Trophoblast cell (in vitro differentiated cells and primary cell): ENCODE data around the gene GALNT1.

Experiments
- DNase-seq, 2 donors: peaks; one replicate each; pipeline ENCODE4 v3.0.0-alpha.2; 2016
- H2AFZ ChIP-seq: 2 replicates; pipeline ENCODE4 v1.6.1; 2013; ENCODE audit warnings: low read length, moderate library complexity, mild to moderate bottlenecking; ENCODE audit not compliant: insufficient read depth, poor library complexity
- H2AK5ac ChIP-seq: 2 replicates; pipeline ENCODE4 v1.6.1; 2013; ENCODE audit warnings: mild to moderate bottlenecking, low read length
- H2BK120ac ChIP-seq: 2 replicates; pipeline ENCODE4 v1.6.1; 2013; ENCODE audit warnings: low read length, mild to moderate bottlenecking, moderate library complexity; ENCODE audit not compliant: insufficient read depth, poor library complexity
- H2BK12ac ChIP-seq: 2 replicates; pipeline ENCODE4 v1.6.1; 2013; ENCODE audit warnings: mild to moderate bottlenecking, low read length, moderate library complexity
- H2BK5ac ChIP-seq: 2 replicates; pipeline ENCODE4 v1.6.1; 2013; ENCODE audit warnings: low read length, low read depth, moderate library complexity, mild to moderate bottlenecking; ENCODE audit not compliant: poor library complexity
- H3K14ac ChIP-seq: 2 replicates; pipeline ENCODE4 v1.6.1; 2013; ENCODE audit warnings: mild to moderate bottlenecking, low read length
- H3K18ac ChIP-seq: 2 replicates; pipeline ENCODE4 v1.6.1; 2013; ENCODE audit warnings: mild to moderate bottlenecking, low read length
- H3K23ac ChIP-seq: 2 replicates; pipeline ENCODE4 v1.6.1; 2013; ENCODE audit warnings: low read length
- H3K27ac ChIP-seq: 2 replicates; pipeline ENCODE4 v1.5.1; 2013; ENCODE audit warnings: low read depth, mild to moderate bottlenecking, inconsistent platforms, low read length, moderate library complexity
- H3K27me3 ChIP-seq: 2 replicates; pipeline ENCODE4 v1.6.1; 2013; ENCODE audit warnings: inconsistent platforms, mild to moderate bottlenecking, low read length, moderate library complexity; ENCODE audit not compliant: insufficient read depth
- H3K36me3 ChIP-seq, 2 experiments: 1 replicate in 1 of 2; 2 replicates in 1 of 2; pipeline ENCODE4 v1.6.1; 2013; ENCODE audit warnings: low read length in 2 of 2, mild to moderate bottlenecking in 2 of 2, moderate library complexity in 1 of 2; ENCODE audit not compliant: insufficient read depth in 2 of 2, control insufficient read depth in 1 of 2
- H3K4ac ChIP-seq: 2 replicates; pipeline ENCODE4 v1.6.1; 2013; ENCODE audit warnings: low read depth, mild to moderate bottlenecking, low read length, moderate library complexity
- H3K4me1 ChIP-seq, 2 experiments: 1 replicate in 1 of 2; 2 replicates in 1 of 2; pipeline ENCODE4 v1.6.1; 2013; ENCODE audit warnings: low read length in 2 of 2, mild to moderate bottlenecking in 2 of 2, moderate library complexity in 1 of 2; ENCODE audit not compliant: insufficient read depth in 2 of 2, control insufficient read depth in 1 of 2
- H3K4me2 ChIP-seq: 2 replicates; pipeline ENCODE4 v1.6.1; 2013; ENCODE audit warnings: inconsistent platforms, mild to moderate bottlenecking, low read length, moderate library complexity
- H3K4me3 ChIP-seq: 2 replicates; pipeline ENCODE4 v1.5.1; 2013; ENCODE audit warnings: mild to moderate bottlenecking, low read depth, low read length, inconsistent platforms
- H3K79me1 ChIP-seq: one replicate; pipeline ENCODE4 v1.6.1; 2013; ENCODE audit warnings: low read length
- H3K79me2 ChIP-seq: 2 replicates; pipeline ENCODE4 v1.6.1; 2013; ENCODE audit warnings: low read length, mild to moderate bottlenecking; ENCODE audit not compliant: control insufficient read depth, insufficient read depth, poor library complexity
- H3K9ac ChIP-seq: 2 replicates; pipeline ENCODE4 v1.6.1; 2013; ENCODE audit warnings: mild to moderate bottlenecking, low read length
- H3K9me3 ChIP-seq: 2 replicates; pipeline ENCODE4 v1.6.1; 2013; ENCODE audit warnings: low read depth, mild to moderate bottlenecking, control low read depth, inconsistent platforms, low read length; ENCODE audit not compliant: insufficient read depth
- H4K12ac ChIP-seq: 2 replicates; pipeline ENCODE4 v1.6.1; 2013; ENCODE audit warnings: low read depth, mild to moderate bottlenecking, low read length, moderate library complexity
- H4K8ac ChIP-seq: 2 replicates; pipeline ENCODE4 v1.6.1; 2013; ENCODE audit warnings: low read depth, mild to moderate bottlenecking, low read length, moderate library complexity
- H4K91ac ChIP-seq: one replicate; pipeline ENCODE4 v1.6.1; 2013; ENCODE audit warnings: low read depth, mild to moderate bottlenecking, low read length, moderate library complexity
- WGBS: extraction: QIAGEN DNeasy Blood & Tissue Kit; methylation state at CpG from one replicate; pipeline ENCODE4 v1.1.7; 2013; ENCODE audit warnings: missing lambda C conversion rate; ENCODE audit not compliant: insufficient read length, insufficient coverage; ENCODE audit errors: extremely low coverage; 5-methylcytosine and 5-hydroxymethylcytosine counted together

Gene GALNT1

DNA sequence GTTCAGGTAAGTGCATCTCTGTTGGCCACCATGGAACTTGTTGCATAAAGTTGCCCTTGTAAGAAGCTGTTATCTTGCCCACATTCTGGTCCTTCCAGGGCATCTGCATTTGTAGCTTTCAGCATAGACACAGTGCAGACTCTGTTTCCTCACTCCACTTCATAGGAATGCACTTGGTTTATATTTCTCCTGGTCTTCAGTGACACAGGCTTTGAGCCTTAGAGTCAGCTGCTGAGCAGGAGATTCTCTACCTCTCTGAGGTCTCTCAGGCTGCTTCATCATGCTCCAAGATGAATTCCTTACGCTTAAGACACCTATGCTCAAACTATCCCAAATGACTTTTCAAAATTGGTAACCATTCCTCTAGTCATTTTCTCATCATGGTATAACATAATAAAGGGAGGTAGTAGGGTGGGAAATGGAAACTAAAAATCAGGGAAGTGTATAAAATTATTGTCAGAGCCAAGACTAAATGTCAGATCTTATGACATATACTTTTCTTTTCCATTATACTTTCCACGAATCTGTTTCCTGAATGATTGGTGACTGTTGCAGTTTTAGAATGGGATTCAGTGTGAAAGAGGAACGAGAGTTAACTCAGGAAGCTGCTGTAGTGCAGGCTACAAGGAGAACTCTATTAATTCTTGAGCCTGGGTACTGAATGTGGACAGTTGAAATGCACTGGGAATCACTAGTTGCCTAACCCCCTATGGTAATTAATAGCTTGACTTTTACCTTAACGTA, 72.0 kb downstream of the GALNT1 start:
- Histone ChIP-seq H3K4ac (no peak overlapping the region), H3K9ac (no peak overlapping the region), H3K9me3 (no peaks in the 10 kb centered on the region), H4K8ac (no peak overlapping the region), H3K79me1 (no peaks in the 10 kb centered on the region), H3K4me2 (no peak overlapping the region), H2BK12ac (no peak overlapping the region), H2BK5ac (no peak overlapping the region), H3K36me3 (peaks cover 3 to 7% of the 10 kb centered on the region in 2 experiments), H3K4me1 (peaks cover 0 to 2% of the 10 kb centered on the region in 2 experiments), H3K23ac (no peak overlapping the region), H2AK5ac (no peak overlapping the region), H3K27ac (no peak overlapping the region), H3K4me3 (no peak overlapping the region), H3K27me3 (no peaks in the 10 kb centered on the region), H2AFZ (no peak overlapping the region), H3K14ac (no peak overlapping the region), H3K18ac (no peak overlapping the region), H4K91ac (no peak overlapping the region), H2BK120ac (no peak overlapping the region), H4K12ac (no peak overlapping the region), H3K79me2 (no peaks in the 10 kb centered on the region)
- no CpG with 5 or more reads among the region's 4 CpGs for WGBS
- DNase-seq, result no peak

DNA sequence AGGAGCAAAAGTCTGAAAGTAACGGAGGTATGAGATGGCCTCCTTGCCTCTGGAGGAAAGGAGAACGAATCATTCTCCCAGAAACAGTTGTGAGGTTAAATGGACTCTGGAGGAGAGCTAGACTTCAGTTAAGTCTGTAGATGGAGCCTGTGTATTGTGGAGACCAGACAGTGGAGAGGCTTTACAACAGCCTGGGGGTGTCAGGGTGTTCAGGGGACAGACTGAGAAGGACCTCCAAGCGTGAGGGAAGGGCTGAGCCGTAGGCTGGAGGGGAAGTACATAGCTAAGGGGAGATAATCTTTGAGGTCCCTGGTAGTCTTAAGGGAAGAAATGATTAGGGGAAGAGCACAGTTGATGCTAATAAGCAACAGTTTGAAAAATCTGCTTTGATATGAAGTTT, 76.6 kb downstream of the GALNT1 start:
- WGBS, result no CpG with 5 or more reads among the region's 4 CpGs

DNA sequence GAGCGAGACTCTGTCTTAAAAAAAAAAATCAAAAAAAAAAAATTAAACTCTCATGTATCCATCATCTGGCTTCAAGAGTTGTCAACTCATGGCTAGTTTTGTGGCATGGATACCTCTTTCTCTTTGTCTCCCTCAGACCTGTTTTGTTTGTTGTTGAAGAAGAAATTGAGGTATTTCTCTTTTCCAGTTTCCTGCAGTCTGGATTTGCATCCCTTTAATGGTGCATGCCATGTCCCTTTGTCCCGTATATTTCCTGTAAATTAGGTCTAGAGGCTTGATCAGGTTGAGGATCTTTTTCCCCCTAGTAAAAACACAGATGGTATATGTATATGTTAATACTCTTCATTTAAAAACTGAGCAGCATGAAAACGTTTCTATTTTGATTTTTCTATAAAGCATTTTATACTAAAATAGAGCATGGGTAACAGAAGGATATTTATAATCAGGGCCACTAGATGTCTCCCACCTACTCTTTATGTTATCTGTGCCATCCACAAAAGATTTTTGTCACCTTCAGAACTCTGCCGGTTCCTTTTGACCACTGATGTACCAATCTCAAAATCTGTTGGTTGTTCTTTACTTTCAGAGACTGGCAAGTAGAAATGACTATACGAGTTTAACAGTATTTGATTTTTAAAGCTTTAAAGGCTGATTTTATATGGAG, 80.1 kb downstream of the GALNT1 start:
- Histone ChIP-seq H2BK5ac (no peak overlapping the region), H4K91ac (no peak overlapping the region), H2BK12ac (no peak overlapping the region), H4K8ac (no peak overlapping the region), H3K18ac (peak overlapping the region; percentile 29), H3K27me3 (no peaks in the 10 kb centered on the region), H3K9ac (no peak overlapping the region), H3K23ac (no peak overlapping the region), H4K12ac (no peak overlapping the region), H3K9me3 (no peaks in the 10 kb centered on the region), H3K4me2 (no peak overlapping the region), H2AK5ac (no peak overlapping the region), H3K79me2 (no peaks in the 10 kb centered on the region), H2BK120ac (no peak overlapping the region), H3K36me3 (peaks cover 5 to 7% of the 10 kb centered on the region in 2 experiments), H3K4me3 (no peak overlapping the region), H3K27ac (peak overlapping the region; percentile 63), H3K79me1 (no peaks in the 10 kb centered on the region), H3K4me1 (no peaks in the 10 kb centered on the region), H2AFZ (no peak overlapping the region), H3K14ac (no peak overlapping the region), H3K4ac (no peak overlapping the region)
- no CpG with 5 or more reads among the region's 5 CpGs for WGBS
- no peak for DNase-seq

More for the DNA sequence above, 76.6 kb downstream of the GALNT1 start:
- H3K14ac ChIP-seq, result no peak overlapping the region
- no peak overlapping the region for H4K91ac ChIP-seq
- no peaks in the 10 kb centered on the region for H3K27me3 ChIP-seq
- no peak overlapping the region for H4K12ac ChIP-seq
- no peaks in the 10 kb centered on the region for H3K9me3 ChIP-seq
- H3K4me3 ChIP-seq, result no peak overlapping the region
- H2AFZ ChIP-seq, result no peak overlapping the region
- no peak overlapping the region for H2BK5ac ChIP-seq
- H3K36me3 ChIP-seq, result peaks cover 3% of the 10 kb centered on the region in 2 experiments
- H3K18ac ChIP-seq, result no peak overlapping the region
- no peak overlapping the region for H3K4me2 ChIP-seq
- peak overlapping the region; percentile 33 for H3K23ac ChIP-seq
- DNase-seq, result no peak
- no peak overlapping the region for H3K27ac ChIP-seq
- H2BK12ac ChIP-seq, result no peak overlapping the region
- no peaks in the 10 kb centered on the region for H3K79me1 ChIP-seq
- no peaks in the 10 kb centered on the region for H3K79me2 ChIP-seq
- H2AK5ac ChIP-seq, result no peak overlapping the region
- H3K9ac ChIP-seq, result no peak overlapping the region
- no peak overlapping the region for H4K8ac ChIP-seq
- no peak overlapping the region for H3K4ac ChIP-seq
- no peak overlapping the region for H2BK120ac ChIP-seq
- peaks cover 0 to 2% of the 10 kb centered on the region in 2 experiments for H3K4me1 ChIP-seq

DNA sequence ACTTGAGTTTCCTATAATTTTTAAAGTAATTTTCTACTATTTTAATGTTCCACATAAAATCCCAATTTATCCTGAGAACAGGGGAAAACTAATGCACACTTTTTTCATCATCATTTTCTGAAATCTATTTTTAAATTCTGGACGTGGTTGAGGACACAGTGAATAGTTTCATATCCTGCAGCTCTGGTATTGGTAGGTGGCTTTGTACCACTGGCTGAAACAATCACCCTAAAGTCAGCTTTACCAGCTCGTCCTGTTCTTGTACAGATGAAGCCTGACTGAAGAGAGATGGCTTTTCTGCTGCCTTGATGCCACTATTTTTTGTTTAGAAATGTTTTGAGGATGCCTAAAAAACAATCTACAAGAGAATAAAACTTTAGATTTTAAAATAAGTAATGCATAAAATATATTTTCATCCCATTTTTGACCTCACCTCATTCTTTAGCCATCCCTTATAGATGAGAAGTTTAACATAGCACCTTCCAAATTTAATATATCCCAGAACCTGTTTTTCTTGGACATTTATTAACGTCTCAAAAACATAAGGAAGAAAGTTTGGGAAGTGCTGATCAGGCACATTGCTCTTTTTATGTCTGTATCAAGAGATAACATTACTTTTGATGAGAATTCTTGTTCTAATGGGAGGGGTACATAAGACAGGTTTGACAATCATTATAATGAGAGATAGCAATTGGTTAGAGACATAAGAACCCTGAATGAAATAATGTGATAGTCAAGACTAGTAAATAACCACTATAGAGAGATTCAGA, 80.9 kb downstream of the GALNT1 start:
- no peak overlapping the region for H2BK120ac ChIP-seq
- H3K4me2 ChIP-seq, result no peak overlapping the region
- peaks cover 3 to 9% of the 10 kb centered on the region in 2 experiments for H3K36me3 ChIP-seq
- H2BK12ac ChIP-seq, result no peak overlapping the region
- H3K4me1 ChIP-seq, result no peaks in the 10 kb centered on the region
- H3K79me2 ChIP-seq, result no peaks in the 10 kb centered on the region
- no peak overlapping the region for H3K14ac ChIP-seq
- no peak overlapping the region for H2BK5ac ChIP-seq
- H3K27me3 ChIP-seq, result no peaks in the 10 kb centered on the region
- H4K91ac ChIP-seq, result no peak overlapping the region
- H3K18ac ChIP-seq, result no peak overlapping the region
- H3K4ac ChIP-seq, result no peak overlapping the region
- no peak overlapping the region for H3K9ac ChIP-seq
- WGBS, result no CpG with 5 or more reads among the region's 3 CpGs
- DNase-seq, result no peak
- H3K4me3 ChIP-seq, result no peak overlapping the region
- no peak overlapping the region for H4K12ac ChIP-seq
- no peak overlapping the region for H2AFZ ChIP-seq
- H3K27ac ChIP-seq, result no peak overlapping the region
- no peaks in the 10 kb centered on the region for H3K79me1 ChIP-seq
- no peak overlapping the region for H4K8ac ChIP-seq
- H3K9me3 ChIP-seq, result no peaks in the 10 kb centered on the region
- H3K23ac ChIP-seq, result no peak overlapping the region
- H2AK5ac ChIP-seq, result no peak overlapping the region
